Measurements from ENCODE around the gene APOE. TPM values are rescaled to one million over a fixed set of nuclear protein-coding genes. Genes with fewer than 3 reads are reported as not detected.

The APOE gene
- total and polyA plus RNA-seq, 2 of the 13 experiments (the other 11 are each of a cell fraction or from before 2014, with no cell fraction given) = 1,328 to 1,470 TPM

GRCh38 chr19:44954649-44955504 is 49.3 kb downstream of the APOE start, which contains the start of gene CLPTM1 (continued):
- TF ChIP-seq SCMH1 (CRISPR knock-in tag; IDR thresholded peaks at IDR 0.05; ENCODE audit: borderline replicate concordance) (no peak), SKI (IDR thresholded peaks at IDR 0.05; ENCODE audit: partially characterized antibody) (peak; percentile 37), FIP1L1 (IDR thresholded peaks at IDR 0.05; ENCODE audit: borderline replicate concordance, insufficient read depth, low read depth, low read length) (no peak), GABPB1 (CRISPR knock-in tag; IDR thresholded peaks at IDR 0.05) (peak; percentile 92), ZNF543 (CRISPR knock-in tag; IDR thresholded peaks at IDR 0.05) (0 out of 2 replicates have a peak, but pooled peaks have one; percentile 18), TOPORS (CRISPR knock-in tag; IDR thresholded peaks at IDR 0.05) (peak; percentile 65), ZNF335 (CRISPR knock-in tag; IDR thresholded peaks at IDR 0.05) (no peak)
- TF ChIP-seq, protein P1, sequence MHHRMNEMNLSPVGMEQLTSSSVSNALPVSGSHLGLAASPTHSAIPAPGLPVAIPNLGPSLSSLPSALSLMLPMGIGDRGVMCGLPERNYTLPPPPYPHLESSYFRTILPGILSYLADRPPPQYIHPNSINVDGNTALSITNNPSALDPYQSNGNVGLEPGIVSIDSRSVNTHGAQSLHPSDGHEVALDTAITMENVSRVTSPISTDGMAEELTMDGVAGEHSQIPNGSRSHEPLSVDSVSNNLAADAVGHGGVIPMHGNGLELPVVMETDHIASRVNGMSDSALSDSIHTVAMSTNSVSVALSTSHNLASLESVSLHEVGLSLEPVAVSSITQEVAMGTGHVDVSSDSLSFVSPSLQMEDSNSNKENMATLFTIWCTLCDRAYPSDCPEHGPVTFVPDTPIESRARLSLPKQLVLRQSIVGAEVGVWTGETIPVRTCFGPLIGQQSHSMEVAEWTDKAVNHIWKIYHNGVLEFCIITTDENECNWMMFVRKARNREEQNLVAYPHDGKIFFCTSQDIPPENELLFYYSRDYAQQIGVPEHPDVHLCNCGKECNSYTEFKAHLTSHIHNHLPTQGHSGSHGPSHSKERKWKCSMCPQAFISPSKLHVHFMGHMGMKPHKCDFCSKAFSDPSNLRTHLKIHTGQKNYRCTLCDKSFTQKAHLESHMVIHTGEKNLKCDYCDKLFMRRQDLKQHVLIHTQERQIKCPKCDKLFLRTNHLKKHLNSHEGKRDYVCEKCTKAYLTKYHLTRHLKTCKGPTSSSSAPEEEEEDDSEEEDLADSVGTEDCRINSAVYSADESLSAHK (CRISPR knock-in tag; IDR thresholded peaks at IDR 0.05; ENCODE audit: borderline replicate concordance) = no peak
- TF ChIP-seq, protein P2, sequence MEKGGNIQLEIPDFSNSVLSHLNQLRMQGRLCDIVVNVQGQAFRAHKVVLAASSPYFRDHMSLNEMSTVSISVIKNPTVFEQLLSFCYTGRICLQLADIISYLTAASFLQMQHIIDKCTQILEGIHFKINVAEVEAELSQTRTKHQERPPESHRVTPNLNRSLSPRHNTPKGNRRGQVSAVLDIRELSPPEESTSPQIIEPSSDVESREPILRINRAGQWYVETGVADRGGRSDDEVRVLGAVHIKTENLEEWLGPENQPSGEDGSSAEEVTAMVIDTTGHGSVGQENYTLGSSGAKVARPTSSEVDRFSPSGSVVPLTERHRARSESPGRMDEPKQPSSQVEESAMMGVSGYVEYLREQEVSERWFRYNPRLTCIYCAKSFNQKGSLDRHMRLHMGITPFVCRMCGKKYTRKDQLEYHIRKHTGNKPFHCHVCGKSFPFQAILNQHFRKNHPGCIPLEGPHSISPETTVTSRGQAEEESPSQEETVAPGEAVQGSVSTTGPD (CRISPR knock-in tag; IDR thresholded peaks at IDR 0.05) = no peak
- TF ChIP-seq, protein P3, sequence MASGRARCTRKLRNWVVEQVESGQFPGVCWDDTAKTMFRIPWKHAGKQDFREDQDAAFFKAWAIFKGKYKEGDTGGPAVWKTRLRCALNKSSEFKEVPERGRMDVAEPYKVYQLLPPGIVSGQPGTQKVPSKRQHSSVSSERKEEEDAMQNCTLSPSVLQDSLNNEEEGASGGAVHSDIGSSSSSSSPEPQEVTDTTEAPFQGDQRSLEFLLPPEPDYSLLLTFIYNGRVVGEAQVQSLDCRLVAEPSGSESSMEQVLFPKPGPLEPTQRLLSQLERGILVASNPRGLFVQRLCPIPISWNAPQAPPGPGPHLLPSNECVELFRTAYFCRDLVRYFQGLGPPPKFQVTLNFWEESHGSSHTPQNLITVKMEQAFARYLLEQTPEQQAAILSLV (CRISPR knock-in tag; IDR thresholded peaks at IDR 0.05; ENCODE audit: borderline replicate concordance) = peak; percentile 76
- TF ChIP-seq, protein P4, sequence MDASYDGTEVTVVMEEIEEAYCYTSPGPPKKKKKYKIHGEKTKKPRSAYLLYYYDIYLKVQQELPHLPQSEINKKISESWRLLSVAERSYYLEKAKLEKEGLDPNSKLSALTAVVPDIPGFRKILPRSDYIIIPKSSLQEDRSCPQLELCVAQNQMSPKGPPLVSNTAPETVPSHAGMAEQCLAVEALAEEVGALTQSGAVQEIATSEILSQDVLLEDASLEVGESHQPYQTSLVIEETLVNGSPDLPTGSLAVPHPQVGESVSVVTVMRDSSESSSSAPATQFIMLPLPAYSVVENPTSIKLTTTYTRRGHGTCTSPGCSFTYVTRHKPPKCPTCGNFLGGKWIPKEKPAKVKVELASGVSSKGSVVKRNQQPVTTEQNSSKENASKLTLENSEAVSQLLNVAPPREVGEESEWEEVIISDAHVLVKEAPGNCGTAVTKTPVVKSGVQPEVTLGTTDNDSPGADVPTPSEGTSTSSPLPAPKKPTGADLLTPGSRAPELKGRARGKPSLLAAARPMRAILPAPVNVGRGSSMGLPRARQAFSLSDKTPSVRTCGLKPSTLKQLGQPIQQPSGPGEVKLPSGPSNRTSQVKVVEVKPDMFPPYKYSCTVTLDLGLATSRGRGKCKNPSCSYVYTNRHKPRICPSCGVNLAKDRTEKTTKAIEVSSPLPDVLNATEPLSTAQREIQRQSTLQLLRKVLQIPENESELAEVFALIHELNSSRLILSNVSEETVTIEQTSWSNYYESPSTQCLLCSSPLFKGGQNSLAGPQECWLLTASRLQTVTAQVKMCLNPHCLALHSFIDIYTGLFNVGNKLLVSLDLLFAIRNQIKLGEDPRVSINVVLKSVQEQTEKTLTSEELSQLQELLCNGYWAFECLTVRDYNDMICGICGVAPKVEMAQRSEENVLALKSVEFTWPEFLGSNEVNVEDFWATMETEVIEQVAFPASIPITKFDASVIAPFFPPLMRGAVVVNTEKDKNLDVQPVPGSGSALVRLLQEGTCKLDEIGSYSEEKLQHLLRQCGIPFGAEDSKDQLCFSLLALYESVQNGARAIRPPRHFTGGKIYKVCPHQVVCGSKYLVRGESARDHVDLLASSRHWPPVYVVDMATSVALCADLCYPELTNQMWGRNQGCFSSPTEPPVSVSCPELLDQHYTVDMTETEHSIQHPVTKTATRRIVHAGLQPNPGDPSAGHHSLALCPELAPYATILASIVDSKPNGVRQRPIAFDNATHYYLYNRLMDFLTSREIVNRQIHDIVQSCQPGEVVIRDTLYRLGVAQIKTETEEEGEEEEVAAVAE (CRISPR knock-in tag; IDR thresholded peaks at IDR 0.05; ENCODE audit: borderline replicate concordance) = 0 out of 2 replicates have a peak, but pooled peaks have one; percentile 39
- TF ChIP-seq, protein P5, sequence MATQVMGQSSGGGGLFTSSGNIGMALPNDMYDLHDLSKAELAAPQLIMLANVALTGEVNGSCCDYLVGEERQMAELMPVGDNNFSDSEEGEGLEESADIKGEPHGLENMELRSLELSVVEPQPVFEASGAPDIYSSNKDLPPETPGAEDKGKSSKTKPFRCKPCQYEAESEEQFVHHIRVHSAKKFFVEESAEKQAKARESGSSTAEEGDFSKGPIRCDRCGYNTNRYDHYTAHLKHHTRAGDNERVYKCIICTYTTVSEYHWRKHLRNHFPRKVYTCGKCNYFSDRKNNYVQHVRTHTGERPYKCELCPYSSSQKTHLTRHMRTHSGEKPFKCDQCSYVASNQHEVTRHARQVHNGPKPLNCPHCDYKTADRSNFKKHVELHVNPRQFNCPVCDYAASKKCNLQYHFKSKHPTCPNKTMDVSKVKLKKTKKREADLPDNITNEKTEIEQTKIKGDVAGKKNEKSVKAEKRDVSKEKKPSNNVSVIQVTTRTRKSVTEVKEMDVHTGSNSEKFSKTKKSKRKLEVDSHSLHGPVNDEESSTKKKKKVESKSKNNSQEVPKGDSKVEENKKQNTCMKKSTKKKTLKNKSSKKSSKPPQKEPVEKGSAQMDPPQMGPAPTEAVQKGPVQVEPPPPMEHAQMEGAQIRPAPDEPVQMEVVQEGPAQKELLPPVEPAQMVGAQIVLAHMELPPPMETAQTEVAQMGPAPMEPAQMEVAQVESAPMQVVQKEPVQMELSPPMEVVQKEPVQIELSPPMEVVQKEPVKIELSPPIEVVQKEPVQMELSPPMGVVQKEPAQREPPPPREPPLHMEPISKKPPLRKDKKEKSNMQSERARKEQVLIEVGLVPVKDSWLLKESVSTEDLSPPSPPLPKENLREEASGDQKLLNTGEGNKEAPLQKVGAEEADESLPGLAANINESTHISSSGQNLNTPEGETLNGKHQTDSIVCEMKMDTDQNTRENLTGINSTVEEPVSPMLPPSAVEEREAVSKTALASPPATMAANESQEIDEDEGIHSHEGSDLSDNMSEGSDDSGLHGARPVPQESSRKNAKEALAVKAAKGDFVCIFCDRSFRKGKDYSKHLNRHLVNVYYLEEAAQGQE (IDR thresholded peaks at IDR 0.05; ENCODE audit: borderline replicate concordance in 1 of 2, low read depth in 1 of 2, low read length in 2 of 2) = no peak

All from HepG2 (cell line).